Measurements from ENCODE around the gene SLCO3A1.

SLCO3A1 gene

DNA sequence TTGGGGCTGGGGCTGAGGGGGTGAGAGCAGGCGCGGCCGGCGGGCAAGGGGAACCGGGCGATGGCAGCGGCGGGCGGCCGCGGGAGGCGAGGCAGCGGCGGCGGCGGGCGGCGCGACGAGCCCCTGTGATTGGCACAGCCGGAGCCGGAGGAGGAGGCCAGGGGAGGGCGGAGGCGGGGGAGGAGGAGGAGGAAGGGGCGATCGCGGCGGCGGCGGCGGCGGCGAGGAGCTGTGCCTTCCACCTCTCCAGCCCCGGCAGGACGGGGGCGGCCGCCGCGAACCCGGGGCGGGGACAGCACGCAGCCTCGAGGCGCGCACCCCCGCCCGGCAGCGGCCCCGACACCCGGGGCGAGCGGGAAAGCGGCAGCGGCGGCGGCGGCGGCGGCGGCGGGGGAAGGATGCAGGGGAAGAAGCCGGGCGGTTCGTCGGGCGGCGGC is at the start of gene SLCO3A1:
TSS of gene SLCO3A1 (plus strand) at position 198 of the 437 bp plus-strand sequence.
- peak; percentile 49 to 62 for DNase-seq (ENCODE audit: low read depth in 2 of 2, low spot score in 1 of 2)

DNA sequence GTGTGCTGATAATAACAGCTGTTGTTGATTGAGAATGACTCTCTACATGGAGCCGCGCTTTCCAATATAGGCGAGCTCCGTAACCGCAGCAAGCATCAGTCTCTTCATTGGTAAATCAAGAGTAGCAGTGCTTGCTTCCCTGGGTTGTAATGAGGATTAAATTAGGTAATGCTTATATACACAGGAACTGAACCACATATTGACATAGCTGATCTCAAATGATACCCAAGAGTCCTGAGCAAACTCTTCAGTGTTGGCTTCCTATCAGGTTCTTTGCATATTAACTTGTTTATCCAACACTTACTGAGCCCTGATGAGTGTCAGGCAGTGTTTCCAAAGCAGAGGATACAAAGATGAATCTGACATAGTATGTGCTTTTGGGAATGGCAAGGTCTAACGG is 46.4 kb upstream of the SLCO3A1 start:
- DNase-seq (ENCODE audit: low read depth in 2 of 2, low spot score in 1 of 2) = no peak

DNA sequence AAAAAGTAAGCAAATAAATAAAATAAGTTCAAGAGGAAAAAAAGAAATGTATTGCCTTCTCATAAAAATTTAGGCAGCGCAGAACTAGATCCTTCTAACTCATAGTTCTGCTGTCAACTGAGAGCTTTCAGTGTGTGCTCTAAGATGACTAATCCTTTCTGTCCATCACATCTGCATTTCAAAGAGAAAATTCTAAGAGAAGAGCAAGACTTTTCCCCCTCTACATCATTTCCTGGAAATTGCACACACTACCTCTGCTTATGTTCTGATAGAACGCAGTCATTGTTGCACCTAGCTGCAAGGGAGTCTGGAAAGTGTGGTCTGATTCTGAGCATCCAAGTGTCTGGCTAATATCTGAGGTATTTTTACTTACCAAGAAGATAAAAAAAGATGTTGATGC is 39.6 kb upstream of the SLCO3A1 start:
- no peak for DNase-seq (ENCODE audit: low read depth in 2 of 2, low spot score in 1 of 2)

DNA sequence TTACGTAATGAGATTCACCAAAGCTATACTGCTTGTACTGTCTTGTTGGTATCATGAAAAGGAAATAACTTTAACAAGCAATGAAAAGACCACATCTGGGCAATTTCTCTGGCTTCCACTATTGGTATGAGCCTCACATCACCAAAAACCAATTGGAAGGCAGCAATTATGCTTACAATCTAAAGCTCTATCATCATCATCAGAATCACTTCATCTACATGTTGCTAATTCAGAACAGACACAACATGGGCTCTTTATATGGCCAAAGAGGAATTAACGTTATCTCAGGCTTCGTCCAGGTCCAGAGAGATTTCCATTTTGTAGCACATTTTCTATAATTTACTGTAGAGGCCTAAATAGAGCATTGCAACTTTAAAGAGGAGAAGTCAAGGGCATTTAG is 36.6 kb upstream of the SLCO3A1 start:
- DNase-seq (ENCODE audit: low read depth in 2 of 2, low spot score in 1 of 2) = no peak

DNA sequence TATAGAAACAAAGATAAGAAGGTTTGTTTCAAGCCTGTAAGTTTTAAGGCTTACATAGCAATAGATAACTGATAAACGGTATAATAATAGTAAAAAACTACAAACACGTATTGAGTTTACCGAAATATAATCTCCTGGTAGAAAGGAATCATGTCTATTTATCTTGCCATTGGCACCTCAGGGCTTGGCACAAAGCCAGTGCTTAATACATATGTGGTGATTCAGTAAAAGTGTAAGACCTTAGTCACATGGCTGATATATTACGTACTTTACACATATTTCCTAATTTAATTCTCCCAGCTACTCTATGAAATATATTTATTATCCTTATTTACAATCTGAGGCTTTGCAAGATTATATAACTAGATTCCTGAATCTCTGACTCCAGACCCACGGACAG is 32.0 kb upstream of the SLCO3A1 start:
- DNase-seq (ENCODE audit: low read depth in 2 of 2, low spot score in 1 of 2) = no peak

DNA sequence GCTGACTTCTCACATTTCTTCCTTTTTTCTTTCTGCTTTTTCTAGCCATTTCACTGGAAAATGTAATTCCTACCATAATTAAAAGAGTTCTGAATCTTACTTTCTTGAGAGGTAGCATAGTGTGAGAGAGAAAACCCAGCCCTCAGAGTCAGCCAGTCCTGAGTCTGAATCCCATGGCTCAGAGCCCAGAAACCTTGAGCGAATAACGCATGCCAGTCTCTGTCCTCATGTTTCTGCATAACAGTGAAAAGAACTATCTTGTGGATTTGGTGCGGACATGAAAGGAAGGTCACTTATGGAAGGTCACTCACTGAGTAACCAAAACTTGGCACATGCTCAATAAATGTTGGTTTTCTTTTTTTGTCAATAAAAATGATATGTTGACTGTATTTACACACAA is 29.3 kb upstream of the SLCO3A1 start:
- no peak for DNase-seq (ENCODE audit: low read depth in 2 of 2, low spot score in 1 of 2)

DNA sequence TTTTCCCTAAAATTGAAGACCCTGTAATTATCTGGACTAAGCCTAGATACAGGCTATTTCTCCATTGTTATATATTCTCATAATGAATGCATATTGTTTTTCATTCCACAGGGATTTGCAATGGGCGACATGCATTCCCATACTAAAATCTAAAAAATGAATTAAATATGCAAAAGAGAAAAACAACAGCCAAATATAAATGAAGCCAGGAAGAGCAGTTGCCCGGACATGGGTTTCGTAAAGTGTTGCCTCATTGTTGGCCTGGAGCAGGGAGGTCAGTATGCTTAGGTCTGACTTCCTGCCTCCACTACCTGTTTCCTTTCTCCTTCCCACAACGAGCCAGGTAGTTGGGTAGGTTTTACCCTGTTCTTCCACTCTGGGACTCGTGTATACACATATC is 27.1 kb upstream of the SLCO3A1 start:
- no peak for DNase-seq (ENCODE audit: low read depth in 2 of 2, low spot score in 1 of 2)

DNA sequence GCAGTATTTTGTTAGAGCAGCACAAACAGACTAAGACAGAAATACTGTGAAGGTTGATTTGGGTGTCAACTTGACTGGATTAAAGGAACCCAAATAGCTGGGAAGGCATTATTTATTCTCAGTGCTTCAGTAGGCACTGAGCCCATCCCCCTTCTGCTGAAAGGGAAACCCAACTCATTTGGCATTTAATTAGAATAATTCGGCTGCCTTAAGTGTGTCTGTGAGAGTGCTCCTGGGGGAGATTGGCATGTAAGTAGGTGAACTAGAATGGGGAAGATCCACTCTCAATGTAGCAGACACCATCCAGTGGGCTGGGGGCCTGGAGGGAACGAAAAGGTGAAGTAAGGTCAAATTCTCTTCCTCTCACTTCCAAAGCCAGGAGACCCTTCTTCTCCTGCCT is 20.5 kb upstream of the SLCO3A1 start:
- no peak for DNase-seq (ENCODE audit: low read depth in 2 of 2, low spot score in 1 of 2)

DNA sequence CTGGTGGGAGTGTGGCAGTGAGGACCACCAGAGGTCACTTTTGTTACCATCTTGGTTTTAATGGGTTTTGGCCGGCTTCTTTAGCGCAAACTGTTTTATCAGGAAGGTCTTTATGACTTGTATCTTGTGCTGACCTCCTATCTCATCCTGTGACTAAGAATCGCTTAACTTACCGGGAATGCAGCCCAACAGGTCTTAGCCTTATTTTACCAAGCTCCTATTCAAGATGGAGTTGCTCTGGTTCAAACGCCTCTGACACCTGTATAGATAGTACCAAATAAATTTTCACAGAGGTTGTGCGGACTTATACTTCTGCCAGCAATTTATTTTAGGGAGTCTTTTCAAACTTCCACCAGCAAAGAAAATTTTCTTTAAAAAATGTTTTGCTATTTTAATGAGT is 13.6 kb upstream of the SLCO3A1 start:
- DNase-seq (ENCODE audit: low read depth in 2 of 2, low spot score in 1 of 2) = no peak

DNA sequence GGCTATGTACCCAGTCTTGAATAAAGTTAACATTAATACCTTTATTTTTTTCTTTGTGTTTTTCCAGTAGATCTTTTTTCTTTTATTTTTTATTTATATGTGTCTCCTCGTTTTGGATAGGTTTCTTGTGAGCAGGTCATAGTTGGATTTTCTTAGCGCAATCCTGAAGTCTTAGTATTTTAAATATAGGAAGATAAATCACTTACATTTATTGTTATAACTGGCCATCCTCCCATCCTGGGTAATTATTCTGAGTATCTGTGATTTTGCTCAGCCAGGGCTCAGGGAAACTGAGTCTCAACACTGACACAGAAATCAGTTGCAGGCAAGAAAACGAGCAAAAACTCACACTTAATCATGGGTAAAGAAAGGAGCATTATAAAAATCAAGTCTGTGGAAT is 11.6 kb upstream of the SLCO3A1 start:
- DNase-seq (ENCODE audit: low read depth in 2 of 2, low spot score in 1 of 2) = no peak

DNA sequence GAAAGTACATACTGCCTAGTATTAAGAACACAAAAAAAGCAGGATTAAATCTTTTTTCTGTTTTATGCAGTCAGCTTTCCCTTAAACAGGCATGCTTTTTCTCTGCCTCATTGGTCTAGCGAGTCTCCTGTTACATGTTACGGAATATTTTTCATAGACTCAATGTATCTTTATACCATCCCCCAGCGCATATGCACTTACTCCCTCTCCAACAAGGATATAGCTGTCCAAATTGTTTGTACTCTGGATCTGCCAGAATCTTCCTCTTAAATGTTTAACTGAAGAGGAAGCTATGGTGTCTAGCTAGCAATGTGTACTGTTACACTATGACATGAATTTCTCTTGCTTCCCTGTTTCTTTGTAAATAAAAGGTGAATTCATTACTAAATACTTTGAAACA is 9.2 kb upstream of the SLCO3A1 start:
- DNase-seq (ENCODE audit: low read depth in 2 of 2, low spot score in 1 of 2) = no peak

DNA sequence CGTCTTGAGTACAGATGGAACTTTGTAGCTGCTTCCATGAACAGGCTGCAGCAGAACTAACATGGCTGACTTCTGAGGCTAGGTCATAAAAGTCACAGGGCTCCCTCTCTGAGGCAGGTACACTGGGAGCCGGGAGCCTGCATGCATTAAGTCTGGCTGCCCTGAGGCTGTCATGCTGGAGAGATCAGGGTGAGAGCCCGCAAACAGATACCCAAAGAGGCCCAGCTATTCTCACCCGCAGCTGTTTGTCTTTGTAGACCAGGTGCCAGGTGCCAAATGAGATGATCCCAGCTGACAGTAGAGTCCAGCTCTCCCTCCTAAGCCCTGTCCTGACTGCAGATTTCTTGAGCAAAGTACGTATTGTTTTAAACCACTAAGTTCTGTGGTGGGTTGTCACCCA is 8.6 kb upstream of the SLCO3A1 start:
- no peak for DNase-seq (ENCODE audit: low read depth in 2 of 2, low spot score in 1 of 2)

DNA sequence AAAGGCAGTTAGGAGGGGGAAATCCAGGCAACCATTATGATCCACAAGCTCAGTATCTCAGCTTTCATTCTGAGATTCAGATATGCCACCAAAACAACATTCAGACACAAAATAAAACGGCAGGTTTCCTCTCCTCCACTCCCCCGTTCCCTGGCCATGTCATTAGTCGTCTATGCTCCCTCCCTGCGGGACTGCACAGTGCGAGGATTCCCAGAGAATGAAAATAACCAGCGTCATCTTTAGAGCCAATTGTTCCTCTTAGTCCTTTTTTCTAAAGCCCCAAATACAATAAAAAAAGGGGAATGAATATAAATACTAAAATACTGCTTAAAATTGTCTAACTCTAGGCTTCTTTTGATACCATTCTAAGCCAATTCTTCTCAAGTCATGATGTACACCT is 7.8 kb upstream of the SLCO3A1 start:
- no peak for DNase-seq (ENCODE audit: low read depth in 2 of 2, low spot score in 1 of 2)

DNA sequence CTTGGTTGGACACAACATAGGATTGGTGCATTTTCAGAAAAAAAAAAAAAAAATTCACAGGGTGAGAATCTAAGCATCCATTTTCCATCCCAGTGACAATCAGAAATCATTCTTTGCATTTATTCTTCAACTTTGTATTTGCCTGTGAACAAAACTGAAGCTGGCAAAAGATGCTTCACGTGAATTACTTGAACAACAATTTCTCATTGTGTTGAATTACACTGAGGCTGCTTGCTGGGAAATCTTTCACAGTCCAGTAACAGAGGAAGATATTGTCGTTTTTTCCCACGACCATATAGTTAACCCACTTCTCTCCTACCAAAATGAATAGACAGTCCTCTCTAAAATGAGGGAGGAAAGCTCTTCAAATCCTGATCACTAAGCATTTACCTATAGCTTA is 4.3 kb upstream of the SLCO3A1 start:
- DNase-seq (ENCODE audit: low read depth in 2 of 2, low spot score in 1 of 2) = no peak

DNA sequence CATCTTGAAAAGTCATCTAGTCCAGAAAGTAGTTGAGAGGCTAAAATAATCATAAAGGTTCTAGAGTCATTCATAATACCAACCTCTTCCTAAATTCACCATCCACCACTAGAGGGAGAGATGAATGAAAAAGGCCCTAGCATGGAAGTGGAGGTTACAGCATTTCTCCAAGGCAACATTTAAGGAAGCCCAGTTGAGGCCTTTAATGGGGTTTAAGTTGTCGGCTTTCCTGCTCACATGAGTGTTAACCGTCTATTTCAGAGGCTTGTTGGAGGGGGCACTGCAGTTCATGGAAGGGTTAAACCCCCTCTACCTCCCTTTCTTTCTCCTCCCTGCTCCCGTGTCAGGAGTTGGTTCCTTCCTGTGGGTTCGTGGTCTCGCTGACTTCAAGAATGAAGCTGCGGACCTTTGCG is 3.8 kb upstream of the SLCO3A1 start:
- no peak for DNase-seq (ENCODE audit: low read depth in 2 of 2, low spot score in 1 of 2)

DNA sequence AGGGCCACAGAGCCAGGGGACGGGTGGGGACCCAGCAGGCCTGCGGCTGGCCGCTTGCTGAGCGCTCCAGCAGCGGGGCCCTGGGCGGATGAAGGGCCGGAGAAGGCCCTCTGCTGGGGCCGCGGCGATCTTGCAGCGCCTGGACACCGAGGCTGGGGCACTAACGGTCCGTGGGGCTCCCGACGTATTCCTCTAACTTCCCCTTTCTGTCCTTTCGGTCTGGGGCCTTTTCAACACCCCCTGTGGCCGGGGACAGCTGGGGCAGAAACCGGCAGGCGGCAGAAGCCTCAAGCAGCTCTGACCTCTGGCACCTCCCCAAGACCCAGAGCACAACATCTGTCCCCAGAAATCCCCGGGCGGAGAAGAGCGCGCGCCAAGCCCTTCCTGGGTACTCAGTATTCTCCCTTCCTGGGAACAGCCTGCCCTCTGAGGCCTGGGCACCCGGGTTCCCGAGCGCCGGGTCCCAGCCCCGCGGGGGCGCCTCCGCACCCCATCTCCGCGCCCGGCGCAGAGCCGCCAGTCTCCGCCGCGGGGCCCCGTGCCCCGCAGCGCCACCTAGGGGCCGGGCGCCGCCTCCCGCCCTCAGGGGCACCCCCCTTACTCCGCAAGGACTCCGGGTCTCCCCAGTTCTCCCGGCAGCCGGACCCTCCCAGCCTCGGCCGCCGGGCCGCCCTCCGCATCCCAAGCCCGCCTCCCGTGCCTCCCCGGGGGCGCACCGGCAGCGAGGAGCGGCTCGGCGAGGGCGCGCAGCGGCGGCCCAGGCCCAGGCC is 582 bp upstream of the SLCO3A1 start:
- peak; percentile 32 to 57 for DNase-seq (ENCODE audit: low read depth in 2 of 2, low spot score in 1 of 2)

DNA sequence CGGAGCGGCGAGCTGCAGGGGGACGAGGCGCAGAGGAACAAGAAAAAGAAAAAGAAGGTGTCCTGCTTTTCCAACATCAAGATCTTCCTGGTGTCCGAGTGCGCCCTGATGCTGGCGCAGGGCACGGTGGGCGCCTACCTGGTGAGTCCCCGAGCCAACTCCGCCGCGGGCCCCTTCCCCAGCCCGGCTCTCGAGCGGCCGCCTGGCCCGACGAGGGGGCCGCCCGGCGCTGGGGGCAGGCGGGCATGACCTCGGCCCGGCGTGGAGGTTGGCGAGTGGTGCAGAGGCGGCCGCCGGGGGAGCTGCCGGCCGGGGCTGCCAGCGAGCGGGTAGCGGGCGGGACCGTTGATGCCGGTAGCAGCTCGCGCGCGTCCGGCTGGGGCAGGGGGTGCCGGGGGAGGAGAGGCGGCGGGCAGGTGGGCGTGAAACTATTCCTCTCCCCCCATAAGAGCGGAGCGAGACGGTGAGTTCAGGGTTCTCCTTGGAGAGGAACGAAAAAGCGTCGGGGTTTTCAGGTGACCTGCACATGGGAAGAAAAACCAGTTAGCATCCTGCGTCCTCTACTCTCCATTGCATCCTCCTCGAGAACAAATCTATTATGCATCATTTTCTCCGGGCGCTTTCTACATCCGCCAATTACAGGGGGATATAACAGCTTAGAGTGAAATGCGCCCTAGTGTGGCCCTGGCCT is 585 bp downstream of the SLCO3A1 start:
- no peak for DNase-seq (ENCODE audit: low read depth in 2 of 2, low spot score in 1 of 2)

DNA sequence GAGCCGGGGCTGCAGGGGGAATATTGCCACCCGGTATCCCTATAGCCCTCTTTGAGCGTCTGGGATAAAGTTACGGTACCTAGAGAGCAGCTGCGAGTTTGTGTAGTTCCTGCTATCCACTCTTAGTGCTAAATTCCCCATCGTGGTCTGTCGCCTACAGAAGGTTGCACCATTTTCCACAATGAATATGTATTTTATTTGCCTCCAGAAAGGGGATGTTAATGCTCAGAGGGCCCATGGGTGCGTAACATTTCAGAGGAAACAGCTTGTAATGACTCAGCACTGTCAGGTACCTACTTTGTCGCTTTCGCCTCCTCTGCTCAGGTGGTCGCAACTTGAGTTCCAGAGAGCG is 1.1 kb downstream of the SLCO3A1 start:
- no peak for DNase-seq (ENCODE audit: low read depth in 2 of 2, low spot score in 1 of 2)

DNA sequence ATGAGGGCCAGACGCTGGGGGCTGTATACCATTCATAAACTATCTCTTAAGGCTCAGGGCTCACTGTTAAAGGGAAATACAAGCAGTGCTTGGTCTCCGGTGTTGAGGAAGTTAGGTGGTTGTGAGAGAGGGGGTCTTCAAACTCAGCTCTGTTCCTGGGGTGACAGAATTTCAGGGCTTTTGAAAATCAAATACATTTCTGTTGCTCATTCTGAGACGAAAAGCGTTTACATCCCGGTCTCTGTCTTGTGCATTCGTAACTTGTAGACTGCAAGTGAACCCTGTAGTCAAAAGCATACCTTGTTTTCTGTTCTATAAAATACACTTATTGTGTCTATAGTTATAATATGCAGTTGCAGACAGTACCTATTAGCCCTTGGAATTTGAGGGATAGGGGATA is 1.7 kb downstream of the SLCO3A1 start:
- DNase-seq (ENCODE audit: low read depth in 2 of 2, low spot score in 1 of 2) = no peak

DNA sequence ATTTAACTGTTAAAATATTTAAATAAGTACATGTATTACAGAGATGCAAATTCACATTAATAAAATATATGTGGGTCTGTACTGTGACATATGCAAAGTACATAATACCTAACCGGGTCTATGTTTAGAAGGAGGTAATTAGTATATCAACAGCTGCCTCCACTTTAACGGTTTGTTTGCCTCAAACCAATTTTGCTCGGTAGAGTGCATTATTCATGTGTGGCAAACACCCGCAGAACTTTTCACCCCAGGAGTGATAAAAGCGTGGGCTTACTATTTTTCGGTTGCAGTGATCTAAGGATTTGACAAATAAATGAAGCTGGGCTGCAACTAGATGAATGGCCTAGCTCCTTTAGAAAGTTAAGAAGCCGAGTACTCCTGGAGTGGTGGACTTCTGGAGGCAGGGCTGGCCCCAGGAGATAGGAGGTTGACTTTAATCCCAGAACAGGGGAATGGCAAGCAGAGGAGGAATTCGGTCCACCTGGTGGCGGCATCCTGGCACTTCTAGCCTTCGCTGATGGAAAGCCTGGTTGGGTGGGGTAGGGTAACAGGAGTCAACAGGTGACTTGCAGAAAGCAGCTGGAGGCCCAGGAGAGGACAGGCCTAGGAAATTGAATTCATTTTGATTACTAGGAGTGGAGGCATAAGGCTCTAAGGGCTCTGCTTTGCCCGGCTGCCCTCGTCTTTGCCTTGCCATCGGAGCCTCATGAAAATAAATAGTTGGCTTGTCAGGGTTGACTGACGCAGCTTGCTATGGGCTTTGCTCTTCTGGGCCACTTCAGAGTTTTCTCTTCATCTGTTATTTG is 2.4 kb downstream of the SLCO3A1 start:
- no peak for DNase-seq (ENCODE audit: low read depth in 2 of 2, low spot score in 1 of 2)

DNA sequence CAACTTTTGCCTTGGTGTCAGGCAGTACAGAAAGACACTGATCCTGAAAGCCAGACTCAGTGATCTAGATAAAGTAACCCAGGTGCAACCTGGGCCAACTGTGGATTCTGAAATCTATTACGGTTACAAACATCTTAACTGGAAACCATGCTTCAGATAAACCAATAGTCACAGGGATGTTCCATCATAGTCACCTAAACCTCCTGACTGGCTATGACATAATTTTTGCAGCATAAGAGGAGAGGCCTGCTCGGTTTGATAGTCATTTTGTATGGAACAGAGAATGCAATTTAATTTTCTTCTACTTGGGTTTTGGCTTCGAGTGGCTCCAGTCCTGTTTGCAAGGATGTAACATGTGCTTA is 3.7 kb downstream of the SLCO3A1 start:
- DNase-seq (ENCODE audit: low read depth in 2 of 2, low spot score in 1 of 2) = no peak

DNA sequence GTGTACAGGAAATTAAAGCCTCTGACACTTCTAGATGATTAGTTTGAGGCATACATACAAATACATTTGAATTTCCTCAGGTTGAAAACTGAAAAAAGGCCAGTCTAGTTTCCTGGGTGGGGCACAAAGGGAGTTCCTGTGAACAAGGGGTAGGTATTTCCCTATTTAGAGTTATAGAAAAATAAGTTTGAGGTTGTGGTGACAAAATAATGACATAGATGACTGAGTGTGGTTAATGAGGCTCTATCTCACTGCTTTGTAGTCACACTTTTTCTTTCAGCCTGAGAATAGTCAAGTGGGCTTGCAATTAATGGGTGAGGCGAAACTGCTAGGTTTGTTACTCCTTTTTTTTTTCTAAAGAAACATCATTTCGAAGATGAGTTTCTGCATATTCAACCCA is 4.3 kb downstream of the SLCO3A1 start:
- no peak for DNase-seq (ENCODE audit: low read depth in 2 of 2, low spot score in 1 of 2)
